Heart left ventricle (tissue), 13 donors: Measurements from ENCODE around the gene HIBCH.

Experiments used
- POLR2A ChIP-seq, 2 donors: fragments of 450-650 bp; IDR thresholded peaks; one replicate each; pipeline ENCODE4 v1.6.1; 2017; ENCODE audit warnings: antibody characterized with exemption in 2 of 2, mild to moderate bottlenecking in 2 of 2, moderate library complexity in 2 of 2
- TF ChIP-seq, protein P1 (sequence below), 12 donors: fragments of 200-600 bp; sonication (generic) in 4 of 12; IDR thresholded peaks; one replicate each; pipeline versions ENCODE4 v1.5.0 to v1.8.0; 2018 to 2022; ENCODE audit warnings: antibody characterized with exemption in 12 of 12, mild to moderate bottlenecking in 5 of 12
- donor health status: ischemic (EF 13 %, LVEDD 7.1; RV severe dilation, severe dysfunction).
- donor health status: DM: no; HTN: yes; CAD: no.
- donor health status: DM: no; HTN: no; CAD: no.
- donor health status: ischemic (EF 25% LVEDD 6.9; RV normal size, moderate dysfunction).
- donor health status: ischemic (EF 25% LVEDD 5.7; RV mildly dilated, moderate dysfunction).
- donor health status: ischemic (EF 35%, LVEDD 5.7; RV mildly dilated, moderate dysfunction).
- donor health status: nonischemic (EF 11% LVEDD 7.7; RV severe dilation, severe dysfunction).
- donor health status: DM: yes; HTN: yes; CAD: no.
- donor health status: PGD.
- donor health status: ischemic (EF 29% LVEDD 5.4; RV normal size, mild dysfunction).
- donor health status: nonischemic (EF 23%, LVEDD 6.1; RV moderate dilation, normal function).

DNA sequence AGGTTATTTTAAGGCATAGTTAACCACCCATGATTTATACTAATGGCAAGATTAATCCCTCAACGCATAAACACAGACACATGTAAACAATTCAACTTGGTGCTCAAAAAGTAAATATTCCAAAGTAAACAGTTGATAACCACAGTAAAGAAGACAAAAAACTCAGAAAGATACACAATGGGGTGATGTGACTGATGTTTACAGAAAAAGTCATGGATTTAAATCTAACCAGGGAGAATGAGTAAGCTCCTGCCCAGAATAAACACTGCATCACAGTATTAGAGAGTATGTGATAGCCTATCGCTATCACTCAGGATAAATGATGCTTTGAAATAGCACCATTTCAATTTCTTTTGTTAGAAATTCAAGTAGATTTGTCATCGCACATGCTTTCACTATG lies 49.3 kb downstream of the HIBCH start:
- TF ChIP-seq, protein P1, sequence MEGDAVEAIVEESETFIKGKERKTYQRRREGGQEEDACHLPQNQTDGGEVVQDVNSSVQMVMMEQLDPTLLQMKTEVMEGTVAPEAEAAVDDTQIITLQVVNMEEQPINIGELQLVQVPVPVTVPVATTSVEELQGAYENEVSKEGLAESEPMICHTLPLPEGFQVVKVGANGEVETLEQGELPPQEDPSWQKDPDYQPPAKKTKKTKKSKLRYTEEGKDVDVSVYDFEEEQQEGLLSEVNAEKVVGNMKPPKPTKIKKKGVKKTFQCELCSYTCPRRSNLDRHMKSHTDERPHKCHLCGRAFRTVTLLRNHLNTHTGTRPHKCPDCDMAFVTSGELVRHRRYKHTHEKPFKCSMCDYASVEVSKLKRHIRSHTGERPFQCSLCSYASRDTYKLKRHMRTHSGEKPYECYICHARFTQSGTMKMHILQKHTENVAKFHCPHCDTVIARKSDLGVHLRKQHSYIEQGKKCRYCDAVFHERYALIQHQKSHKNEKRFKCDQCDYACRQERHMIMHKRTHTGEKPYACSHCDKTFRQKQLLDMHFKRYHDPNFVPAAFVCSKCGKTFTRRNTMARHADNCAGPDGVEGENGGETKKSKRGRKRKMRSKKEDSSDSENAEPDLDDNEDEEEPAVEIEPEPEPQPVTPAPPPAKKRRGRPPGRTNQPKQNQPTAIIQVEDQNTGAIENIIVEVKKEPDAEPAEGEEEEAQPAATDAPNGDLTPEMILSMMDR (IDR thresholded peaks at IDR 0.05) = no peak
- TF ChIP-seq POLR2A (IDR thresholded peaks at IDR 0.05) = no peak
